Renal cortex interstitium (tissue), 11 donors: Measurements from ENCODE around the gene MYH11. TPM values are rescaled to one million over a fixed set of nuclear protein-coding genes. Genes with fewer than 3 reads are reported as not detected.

Source experiments
- DNase-seq, 11 donors: peaks; one replicate each; pipeline ENCODE4 v3.0.0-alpha.2; 2013; ENCODE audit warnings: low read depth in 9 of 11, low spot score in 4 of 11; ENCODE audit errors: extremely low read depth in 1 of 11
- polyA plus RNA-seq, 3 donors: library from polyadenylated mRNA; unstranded; fragments of 120-200 nt; gene quantifications; one replicate each; pipeline ENCODE4 v1.2.1, GENCODE V29; 2013; ENCODE audit not compliant: insufficient read length in 3 of 3

The MYH11 gene
- polyA plus RNA-seq, 3 donors = 9.9 to 12.2 (median 10.7) TPM

DNA sequence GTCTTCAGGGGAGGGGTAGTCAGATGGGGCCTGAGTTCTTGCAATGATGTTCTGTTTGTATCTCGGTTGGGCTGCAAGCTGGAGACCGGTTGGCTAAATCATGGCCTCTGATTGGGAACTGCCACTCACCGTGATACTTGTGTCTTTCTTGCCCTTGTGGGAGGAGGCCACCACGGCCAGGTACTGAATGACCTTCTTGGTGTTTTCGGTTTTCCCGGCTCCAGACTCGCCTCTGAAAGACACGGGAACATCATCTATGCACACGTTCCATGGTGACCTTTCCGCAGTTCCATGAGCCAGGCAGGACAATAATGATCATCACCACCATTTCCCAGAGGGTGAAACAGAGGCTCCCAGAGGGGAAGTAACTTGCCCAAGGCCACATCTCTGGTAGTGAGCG, 70.3 kb downstream of the MYH11 start:
- no peak for DNase-seq

DNA sequence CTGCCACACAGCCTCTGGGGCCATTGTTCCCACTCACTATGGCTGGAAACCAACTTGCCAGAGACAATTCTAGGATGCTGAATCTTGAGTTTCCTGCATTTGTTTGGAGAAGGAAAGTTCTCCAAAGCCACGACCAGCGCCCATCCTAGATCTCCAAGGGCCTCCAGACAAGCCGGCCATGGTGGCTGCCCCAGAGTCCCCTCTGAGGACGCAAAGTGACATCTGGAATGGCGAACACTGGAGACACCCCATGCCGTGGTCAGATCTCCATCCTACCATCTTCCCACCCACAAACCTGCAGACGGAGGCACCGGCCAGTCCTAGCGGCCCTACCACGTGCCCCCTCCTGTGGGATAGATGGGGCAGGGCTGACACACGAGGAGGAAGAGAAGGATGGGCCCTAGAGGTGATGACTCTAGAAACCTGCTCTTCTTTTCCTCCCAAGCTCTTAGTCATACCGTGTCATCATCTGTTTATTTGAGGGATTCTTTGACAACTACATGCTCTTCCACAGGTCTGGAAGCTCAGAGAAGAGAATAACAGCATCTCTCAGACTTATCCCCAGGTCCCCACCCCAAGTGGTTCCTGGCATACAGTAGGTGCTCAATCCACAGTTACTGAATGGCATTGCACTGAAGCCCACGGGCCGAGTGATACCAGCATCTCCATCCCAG, 71.3 kb downstream of the MYH11 start:
- no peak for DNase-seq

DNA sequence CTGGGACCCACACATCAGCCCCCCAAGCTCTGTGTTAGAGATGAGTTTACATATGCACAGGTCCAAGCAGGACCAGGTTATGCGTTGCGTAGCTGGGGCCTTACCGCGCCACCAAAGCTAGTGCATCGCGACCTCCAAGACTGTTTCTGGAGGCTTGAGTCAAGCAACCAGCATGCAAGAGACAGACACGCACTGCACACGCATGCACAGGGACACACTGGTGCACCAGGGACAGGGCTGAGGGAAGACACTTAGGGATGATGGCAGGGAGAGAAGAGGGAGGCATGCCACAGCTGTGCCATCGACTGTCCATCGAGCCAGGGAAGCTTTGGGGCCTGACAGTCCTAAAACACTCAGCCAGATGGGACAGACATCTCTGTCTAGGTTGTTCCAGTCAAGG, 72.8 kb downstream of the MYH11 start:
- no peak for DNase-seq

DNA sequence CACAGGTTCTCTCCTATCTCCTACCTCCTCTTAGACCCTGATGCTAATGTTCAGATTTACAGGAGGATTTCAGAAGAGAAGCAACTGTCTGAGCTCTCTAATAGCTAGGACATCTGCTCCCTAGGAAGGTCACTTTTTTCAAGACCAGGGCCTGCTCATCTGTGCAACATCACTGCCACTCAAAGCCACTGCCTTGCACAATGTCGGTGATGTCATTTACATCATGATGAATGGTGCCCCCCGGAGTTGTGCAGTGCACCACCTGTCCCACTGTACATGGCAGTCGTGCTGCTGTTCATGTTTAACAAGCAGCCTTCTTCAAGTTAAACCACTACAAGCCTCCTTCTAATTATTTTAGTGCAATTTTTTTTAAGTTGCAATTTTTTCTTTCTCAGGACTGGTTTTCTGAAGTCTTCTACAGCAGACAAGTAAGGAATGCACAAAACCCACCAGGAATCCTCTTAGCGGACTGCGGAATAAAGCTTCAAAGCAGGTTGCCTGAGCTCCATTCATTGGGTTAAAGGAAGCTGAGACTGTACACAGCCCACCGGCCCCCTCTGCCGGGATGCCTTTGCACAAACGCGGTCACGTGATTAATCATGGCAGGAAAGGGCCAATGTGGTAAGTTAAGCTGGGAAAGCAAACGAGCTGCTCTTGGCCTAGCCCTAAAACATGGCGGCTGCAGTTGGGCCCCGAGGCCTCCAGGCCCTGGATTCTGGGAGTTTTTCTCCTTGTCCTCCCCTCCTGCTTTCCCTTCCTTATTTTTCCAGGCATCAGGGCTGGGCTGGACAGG, 74.1 kb downstream of the MYH11 start:
- DNase-seq = no peak

DNA sequence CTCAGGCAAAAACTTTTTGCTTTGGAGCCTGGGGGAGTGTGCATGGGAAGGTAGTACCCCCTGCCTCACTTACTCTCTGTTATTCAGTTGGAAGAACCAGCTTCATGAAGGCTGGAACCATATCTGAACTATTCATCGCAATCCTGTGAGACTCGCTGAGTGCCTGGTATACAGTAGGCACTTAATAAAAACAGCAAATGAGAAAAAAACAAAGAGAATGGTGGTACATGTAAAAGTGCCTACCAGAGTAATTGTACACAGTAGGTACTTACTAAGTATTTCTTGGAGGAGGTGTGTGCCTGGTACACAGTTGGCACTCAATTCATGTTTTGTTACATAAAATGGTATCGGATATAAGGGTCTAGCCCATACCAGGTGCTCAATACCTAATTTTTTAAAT, 75.2 kb downstream of the MYH11 start:
- no peak for DNase-seq

DNA sequence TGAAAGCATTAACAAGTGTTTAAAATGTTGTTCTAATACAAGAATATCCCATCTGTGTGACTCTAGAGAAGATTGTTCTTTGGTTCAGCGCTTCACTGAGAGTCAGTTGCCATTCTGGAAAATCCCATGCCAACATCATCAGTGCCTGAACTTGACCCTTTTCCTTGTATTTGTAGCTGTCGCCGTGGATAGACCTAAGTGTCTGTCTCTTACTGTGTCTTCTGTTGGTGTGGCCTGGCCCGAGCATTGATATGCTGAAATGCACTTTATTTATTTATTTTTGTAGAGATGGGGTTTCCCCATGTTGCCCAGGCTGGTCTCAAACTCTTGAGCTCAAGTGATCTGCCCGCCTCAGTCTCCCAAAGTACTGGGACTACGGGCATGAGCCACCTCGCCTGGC, 76.0 kb downstream of the MYH11 start:
- no peak for DNase-seq

DNA sequence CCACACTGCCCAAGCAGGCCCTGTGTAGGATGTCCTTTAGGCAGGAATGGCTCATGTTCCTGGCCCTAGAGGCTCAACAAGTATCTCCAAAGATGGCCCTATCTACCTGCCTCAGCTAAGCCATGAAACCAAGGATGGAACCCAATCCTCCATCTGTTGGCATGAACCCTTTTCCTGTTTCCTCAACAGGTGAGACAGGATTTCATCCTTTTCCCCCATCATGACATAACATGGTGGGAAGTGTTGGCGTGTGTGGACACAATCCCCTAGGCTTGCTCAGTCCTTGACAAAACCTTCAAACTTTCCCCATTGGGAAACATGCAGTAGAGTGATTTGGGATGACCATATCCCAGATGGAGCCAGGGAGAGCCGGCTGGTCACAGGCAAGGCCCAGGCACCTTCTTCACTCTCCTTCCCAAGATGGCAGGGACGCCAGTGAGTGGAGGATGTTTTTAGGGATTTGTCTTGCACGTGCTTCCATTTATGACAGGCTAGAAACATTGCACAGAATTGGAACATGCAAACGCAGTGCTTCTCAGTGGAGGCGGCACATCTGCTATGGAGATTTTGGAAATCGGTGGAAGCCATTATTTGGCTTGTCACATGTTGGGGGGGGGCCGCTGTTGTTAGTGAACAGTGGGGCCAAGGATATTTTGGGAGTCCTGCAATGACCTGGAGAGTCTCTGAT, 77.0 kb downstream of the MYH11 start:
- no peak for DNase-seq

DNA sequence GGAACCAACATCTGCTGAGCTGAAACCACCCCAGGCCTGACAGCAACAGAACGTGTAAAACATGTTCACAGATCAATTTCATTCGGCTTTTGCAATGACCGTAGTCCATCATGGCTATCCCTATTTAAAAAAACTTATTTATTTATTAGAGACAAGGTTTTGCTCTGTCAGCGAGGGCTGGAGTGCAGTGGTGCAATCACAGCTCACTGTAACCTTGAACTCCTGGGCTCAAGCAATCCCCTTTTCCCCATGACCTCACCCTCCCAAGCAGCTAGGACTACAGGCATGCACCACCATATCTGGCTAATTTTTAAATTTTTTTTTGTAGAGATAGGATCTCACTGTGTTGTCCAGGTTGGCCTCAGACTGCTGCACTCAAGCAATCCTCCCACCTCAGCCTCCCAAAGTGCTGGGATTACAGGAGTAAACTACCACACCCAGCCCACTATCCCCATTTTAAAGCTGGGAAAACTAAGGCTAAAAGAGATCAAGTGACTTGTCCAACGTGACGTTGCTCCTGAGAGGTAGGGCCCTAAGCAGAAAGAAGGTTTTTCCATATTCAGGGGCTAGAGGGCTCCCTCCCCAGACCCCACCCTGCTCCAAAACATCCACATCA, 77.7 kb downstream of the MYH11 start:
- no peak for DNase-seq

DNA sequence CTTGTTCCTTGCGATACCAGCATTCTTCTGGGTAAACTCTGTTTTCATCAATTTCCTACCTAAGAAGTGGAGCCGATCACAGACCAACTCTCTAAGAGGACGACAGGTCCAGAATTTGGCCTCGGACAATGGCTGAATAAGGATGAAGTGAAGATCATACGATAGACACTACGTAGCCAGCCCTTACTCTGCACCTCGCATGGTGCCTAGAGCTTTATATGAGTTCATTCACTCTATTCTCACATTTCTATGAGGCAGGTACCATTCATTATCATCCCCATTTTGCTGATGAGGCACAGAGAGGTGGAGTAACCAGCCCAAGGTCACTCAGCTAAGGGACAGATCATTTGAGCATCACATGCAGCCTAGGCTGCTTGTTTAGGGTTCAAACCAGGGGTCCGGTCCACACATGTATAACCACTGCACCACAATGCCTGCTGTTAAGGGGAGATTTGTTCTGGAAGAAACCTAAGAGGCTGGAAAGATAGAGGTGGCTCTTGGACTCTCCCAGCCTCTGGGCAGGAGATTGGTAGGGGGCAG, 78.6 kb downstream of the MYH11 start:
- no peak for DNase-seq

DNA sequence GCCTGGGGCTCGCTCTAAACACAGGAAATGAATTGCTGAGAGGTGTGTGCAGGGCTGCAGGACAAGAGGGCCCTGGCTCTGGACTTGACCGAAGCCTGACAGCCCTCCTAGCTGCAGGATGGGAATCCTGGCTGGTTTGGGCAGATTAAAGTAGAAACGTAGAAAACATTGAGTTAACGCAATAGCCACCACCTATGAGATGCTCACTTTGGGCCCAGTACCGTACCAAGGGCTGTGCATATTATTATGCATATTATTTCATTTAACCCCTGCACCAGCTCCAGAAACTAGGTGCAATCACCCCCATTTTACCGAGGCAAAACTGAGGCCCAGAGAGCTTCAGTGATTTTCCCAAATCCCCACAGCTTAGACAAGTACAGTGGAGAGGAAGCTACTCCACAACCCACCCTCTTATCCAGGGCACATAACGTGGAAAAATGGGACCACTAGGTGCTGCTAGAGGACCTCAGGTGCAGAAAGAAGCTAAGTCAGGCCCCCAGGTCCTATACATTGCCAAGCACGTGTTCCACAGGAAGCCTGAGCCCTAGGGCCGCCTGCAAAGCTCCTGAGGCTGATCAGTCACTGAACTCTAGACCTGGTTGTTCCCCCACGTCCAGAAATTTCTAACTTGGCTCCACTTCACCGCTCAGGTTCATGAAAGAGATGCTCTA, 79.2 kb downstream of the MYH11 start:
- DNase-seq = no peak

DNA sequence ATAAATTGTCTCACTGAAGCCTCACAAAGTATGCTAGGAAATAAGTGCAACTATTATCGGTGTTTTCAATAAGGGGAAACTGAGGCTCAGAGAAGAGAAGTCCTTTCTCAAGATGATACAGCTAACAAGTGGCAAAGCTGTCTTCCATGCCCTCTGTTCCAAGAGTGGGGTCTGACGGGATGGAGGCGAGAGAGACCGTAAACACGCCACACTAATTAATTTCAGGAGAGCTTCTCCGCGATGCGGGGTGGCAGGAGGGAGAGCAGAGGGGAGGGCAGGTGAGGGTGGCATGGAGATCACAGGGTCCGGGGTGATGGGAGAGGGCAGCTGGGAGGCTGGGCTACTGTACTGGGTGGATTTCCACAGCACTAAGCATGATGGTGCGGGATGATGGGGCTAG, 80.3 kb downstream of the MYH11 start:
- no peak for DNase-seq

DNA sequence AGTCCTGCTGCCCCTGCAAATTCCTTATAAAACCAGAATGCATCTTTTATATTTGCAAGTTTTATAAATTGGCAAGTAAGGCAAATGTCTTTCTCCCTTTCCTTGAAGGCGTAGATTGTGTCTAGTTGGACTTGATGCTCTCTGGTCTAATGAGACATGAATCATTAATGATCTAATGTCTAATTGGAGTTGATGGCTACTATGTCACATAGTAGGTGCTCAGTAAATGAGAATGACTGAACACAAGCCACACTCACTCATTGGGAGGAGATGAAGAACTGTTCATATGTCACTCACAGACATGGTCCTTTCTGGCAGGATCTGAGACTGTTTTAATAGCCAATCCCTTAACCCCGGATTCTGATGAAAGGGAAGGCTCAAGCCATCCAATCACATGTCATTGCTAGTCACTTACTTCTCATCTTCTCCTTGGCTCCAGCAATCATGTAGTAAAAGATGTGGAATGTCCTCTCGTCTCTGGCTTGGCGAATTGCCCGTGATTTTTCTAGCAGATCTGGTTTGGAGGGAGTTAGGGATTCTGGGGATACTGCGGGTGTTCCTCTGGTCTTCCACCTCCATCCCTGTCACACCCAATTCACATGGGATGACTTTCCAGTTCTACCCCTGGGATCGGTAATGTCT, 81.0 kb downstream of the MYH11 start:
- no peak for DNase-seq

DNA sequence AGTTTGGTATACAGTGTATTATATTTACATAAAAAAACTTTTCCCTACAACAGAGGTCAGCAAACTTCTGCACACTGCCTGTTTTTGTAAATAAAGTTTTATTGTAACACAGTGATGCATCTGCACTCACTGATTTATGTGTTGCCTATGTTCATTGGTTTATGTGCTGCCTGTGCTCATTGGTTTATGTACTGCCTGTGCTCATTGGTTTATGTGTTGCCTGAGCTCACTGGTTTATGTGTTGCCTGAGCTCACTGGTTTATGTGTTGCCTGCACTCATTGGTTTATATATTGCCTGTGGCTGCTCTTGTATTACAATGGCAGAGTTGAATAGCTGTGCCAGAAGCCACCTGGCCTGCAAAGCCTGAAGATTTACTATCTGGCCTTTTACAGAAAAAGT, 81.6 kb downstream of the MYH11 start:
- DNase-seq = no peak

DNA sequence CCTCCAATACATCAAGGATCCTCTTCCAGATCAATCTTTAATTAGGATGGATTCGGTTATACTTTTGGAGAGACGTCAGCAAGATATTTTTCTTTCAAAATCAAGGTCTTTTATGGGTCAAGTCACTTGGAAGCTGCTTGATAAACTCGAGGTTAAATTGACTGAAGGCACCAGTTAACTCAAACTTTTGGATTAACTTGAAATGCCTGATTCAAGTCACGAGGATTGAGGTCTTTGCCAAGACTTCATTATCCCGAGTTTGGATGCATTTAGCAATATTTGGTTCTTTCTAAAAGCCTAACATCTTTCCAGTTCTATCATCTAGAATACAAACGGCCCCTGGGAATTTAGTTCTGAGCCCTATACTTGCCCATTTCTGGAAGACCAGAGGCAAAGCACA, 82.9 kb downstream of the MYH11 start:
- DNase-seq = no peak

DNA sequence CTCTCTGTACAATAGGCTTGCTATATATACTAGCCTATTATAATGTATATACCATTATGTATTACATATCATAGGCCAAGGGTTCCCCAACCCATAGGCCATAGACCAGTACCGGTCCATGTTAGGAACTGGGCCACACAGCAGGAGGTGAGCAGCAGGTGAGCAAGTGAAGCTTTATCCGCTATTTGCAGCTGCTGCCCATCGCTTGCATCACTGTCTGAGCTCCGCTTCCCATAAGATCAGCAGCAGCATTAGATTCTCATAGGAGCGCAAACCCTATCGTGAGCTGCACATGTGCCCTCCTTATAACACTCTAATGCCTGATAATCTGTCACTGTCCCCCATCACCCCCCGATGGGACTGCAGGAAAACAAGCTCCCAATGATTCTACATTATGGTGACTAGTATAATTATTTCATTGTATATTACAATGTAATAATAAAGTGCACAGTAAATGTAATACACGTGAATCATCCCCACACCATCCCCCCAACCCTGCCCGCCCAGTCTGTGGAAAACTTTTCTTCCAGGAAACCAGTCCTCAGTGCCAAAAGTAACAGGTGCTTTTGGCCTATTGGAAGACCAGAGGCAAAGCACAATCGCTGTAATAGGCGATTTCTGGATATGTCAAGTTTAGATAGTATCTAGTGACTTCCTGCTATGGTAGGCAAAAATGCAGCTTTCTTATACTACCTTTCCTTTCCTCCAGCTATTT, 84.1 kb downstream of the MYH11 start:
- no peak for DNase-seq

DNA sequence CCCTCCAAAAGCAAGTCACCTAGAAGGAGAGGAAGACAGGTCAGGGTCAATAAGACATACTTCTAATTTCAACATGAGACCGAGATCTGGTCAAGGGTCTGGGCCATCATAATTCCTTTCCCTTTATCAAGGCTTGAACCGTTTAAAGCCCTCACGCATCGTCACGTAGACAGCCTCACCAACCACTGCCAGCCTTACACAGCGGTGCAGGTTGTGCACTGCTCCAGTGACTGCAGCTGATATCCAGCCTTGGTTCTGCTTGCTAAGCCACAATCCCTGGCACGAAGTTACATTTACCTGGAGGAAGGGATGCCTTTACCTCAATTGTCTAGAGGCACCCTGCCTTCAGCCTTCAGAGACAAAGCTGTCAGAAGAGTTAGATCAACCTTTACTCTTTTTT, 85.1 kb downstream of the MYH11 start:
- no peak for DNase-seq

DNA sequence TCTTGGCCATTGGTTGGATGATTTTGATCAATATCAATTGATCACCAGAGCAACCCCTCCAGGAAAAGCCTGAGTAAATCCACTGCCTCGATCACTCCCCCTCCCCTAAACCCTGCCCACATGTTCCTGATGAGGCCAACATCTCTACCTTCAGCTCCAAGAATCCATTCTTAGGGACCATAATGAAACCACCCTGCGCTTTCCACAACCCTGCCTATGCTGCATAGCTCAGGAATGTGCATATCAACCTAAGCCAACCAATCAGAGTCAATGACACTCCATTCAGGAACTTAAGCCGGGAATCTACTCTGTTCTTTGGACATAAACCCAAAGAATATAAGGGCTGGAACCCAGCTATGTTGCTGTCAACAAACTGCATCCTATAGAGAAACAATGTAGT, 86.3 kb downstream of the MYH11 start:
- no peak for DNase-seq

DNA sequence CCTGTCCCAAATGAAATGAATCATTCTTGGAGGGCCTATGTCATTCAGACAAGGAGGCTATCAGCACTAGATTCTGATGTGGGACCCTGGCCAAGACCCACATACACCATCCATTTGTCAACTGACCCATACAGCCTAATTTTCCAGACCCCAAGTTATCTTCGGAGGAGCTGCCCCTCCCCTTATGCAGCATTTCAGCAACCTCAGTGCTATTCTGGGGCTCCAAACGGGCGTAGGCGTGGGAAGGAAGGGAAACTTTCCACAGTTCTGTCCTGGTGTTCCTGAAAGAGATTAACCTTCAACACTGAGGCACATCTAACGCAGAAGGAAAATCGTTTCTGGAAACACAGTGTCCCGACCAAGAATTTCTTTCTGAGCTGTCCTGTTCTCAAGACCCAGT, 86.7 kb downstream of the MYH11 start:
- DNase-seq = peak in 2 of 11 donors; percentile 7 to 14
